Muscle of leg (tissue), 16 donors: ENCODE data around the gene FAM209A. TPM values are rescaled to one million over a fixed set of nuclear protein-coding genes. Genes with fewer than 3 reads are reported as not detected.
"Not testable (repeated sequence)": the region's sequence is repeated elsewhere in the genome, so short reads cannot be mapped to it uniquely, and the experiment has no call there.

Experiments
- DNase-seq: peaks from one replicate; pipeline ENCODE4 v3.0.0; 2013
- H3K27ac ChIP-seq: one replicate; pipeline ENCODE4 v1.5.1; 2013; ENCODE audit warnings: mild to moderate bottlenecking, low read length, control low read depth
- H3K27me3 ChIP-seq: one replicate; pipeline ENCODE4 v1.6.1; 2013; ENCODE audit warnings: low read length; ENCODE audit not compliant: control insufficient read depth, insufficient read depth
- H3K36me3 ChIP-seq: one replicate; pipeline ENCODE4 v1.6.1; 2013; ENCODE audit warnings: low read length; ENCODE audit not compliant: control insufficient read depth, insufficient read depth
- H3K4me1 ChIP-seq: one replicate; pipeline ENCODE4 v1.6.1; 2013; ENCODE audit warnings: low read length; ENCODE audit not compliant: control insufficient read depth, insufficient read depth
- H3K4me3 ChIP-seq: one replicate; pipeline ENCODE4 v1.5.1; 2013; ENCODE audit warnings: low read length, control low read depth
- H3K9me3 ChIP-seq: replicated peaks from 2 replicates; pipeline ENCODE4 v1.6.1; 2013; ENCODE audit warnings: low read depth, low read length; ENCODE audit not compliant: control insufficient read depth
- WGBS: methylation state at CpG from one replicate; pipeline ENCODE4 v1.1.5; 2013; ENCODE audit warnings: missing lambda C conversion rate; ENCODE audit not compliant: insufficient coverage; 5-methylcytosine and 5-hydroxymethylcytosine counted together
- long read RNA-seq, 11 donors: transcript quantifications; one replicate each; lab custom pipeline, GENCODE V29; 2026
- polyA plus RNA-seq, 8 donors: library from polyadenylated mRNA; unstranded; fragments of 120-200 nt; gene quantifications; one replicate each; pipeline versions ENCODE4 v1.2.1 to v1.2.3, GENCODE V29; 2013; ENCODE audit warnings: inconsistent platforms in 1 of 8, low replicate concordance in 1 of 8; ENCODE audit not compliant: insufficient read length in 8 of 8, insufficient read depth in 1 of 8
- total RNA-seq: library from RNA; stranded (reverse); fragments of 120-200 nt; gene quantifications from one replicate; pipeline ENCODE4 v1.2.4, GENCODE V29; 2013

The FAM209A gene
- total RNA-seq (0.22 TPM), polyA plus RNA-seq (under 1 TPM in 4 of 8 donors, not detected in 4; 0.17 to 0.35 (median 0.21) TPM)
- long read RNA-seq, donor 1, result 0 reads
- long read RNA-seq, donor 2, result 0 reads
- long read RNA-seq, donor 3, result 0 reads
- long read RNA-seq, donor 4, result 0 reads
- long read RNA-seq, donor 5, result 0 reads
- long read RNA-seq, donor 6, result 0 reads
- long read RNA-seq, donor 7, result 0 reads
- long read RNA-seq, donor 8, result 0 reads
- long read RNA-seq, donor 9, result 0 reads
- long read RNA-seq, donor 10, result 0 reads
- long read RNA-seq, donor 11, result 0 reads

- H3K27me3 ChIP-seq, H3K4me3 ChIP-seq, DNase-seq, H3K4me1 ChIP-seq, H3K27ac ChIP-seq: not testable (repeated sequence)
- WGBS, result 77% methylated on average over 3 of the region's 7 CpGs
- Histone ChIP-seq H3K36me3 (peaks cover 13% of the 10 kb centered on the region), H3K9me3 (peaks cover 15% of the 10 kb centered on the region)
Measured at GRCh38 chr20:56524444-56524843, at the start of gene FAM209A. FAM209A (plus strand) TSS chr20:56524744; CDS start chr20:56524809, 65 bp downstream.

GRCh38 chr20:56483970-56484369 is 40.6 kb upstream of the FAM209A start:
- DNase-seq, result no peak
- Histone ChIP-seq H3K27me3 (no peaks in the 10 kb centered on the region), H3K27ac (no peak overlapping the region), H3K4me3 (no peak overlapping the region), H3K36me3 (peaks cover 67% of the 10 kb centered on the region), H3K9me3 (no peaks in the 10 kb centered on the region), H3K4me1 (no peaks in the 10 kb centered on the region)
- 67% methylated on average over 2 of the region's 7 CpGs for WGBS

- peaks cover 64% of the 10 kb centered on the region for H3K36me3 ChIP-seq
- WGBS, result 81% methylated on average over 10 of the region's 11 CpGs
- no peak overlapping the region for H3K27ac ChIP-seq
- H3K27me3 ChIP-seq, result no peaks in the 10 kb centered on the region
- no peaks in the 10 kb centered on the region for H3K4me1 ChIP-seq
- H3K9me3 ChIP-seq, result no peaks in the 10 kb centered on the region
- DNase-seq, result no peak
- H3K4me3 ChIP-seq, result no peak overlapping the region
Measured at GRCh38 chr20:56487216-56487615, 37.3 kb upstream of the FAM209A start.

GRCh38 chr20:56488566-56488965 is 36.0 kb upstream of the FAM209A start:
- WGBS, result 83% methylated on average over 1 of the region's 5 CpGs
- H3K4me3 ChIP-seq, result no peak overlapping the region
- no peak for DNase-seq
- no peaks in the 10 kb centered on the region for H3K27me3 ChIP-seq
- no peaks in the 10 kb centered on the region for H3K9me3 ChIP-seq
- H3K4me1 ChIP-seq, result no peaks in the 10 kb centered on the region
- H3K27ac ChIP-seq, result no peak overlapping the region
- peaks cover 64% of the 10 kb centered on the region for H3K36me3 ChIP-seq

GRCh38 chr20:56501116-56501515 is 23.4 kb upstream of the FAM209A start:
- no peaks in the 10 kb centered on the region for H3K27me3 ChIP-seq
- no CpG with 5 or more reads among the region's 1 CpG for WGBS
- DNase-seq, result no peak
- H3K4me1 ChIP-seq, result no peaks in the 10 kb centered on the region
- H3K4me3 ChIP-seq, result no peak overlapping the region
- H3K9me3 ChIP-seq, result no peaks in the 10 kb centered on the region
- H3K27ac ChIP-seq, result no peak overlapping the region
- peaks cover 13% of the 10 kb centered on the region for H3K36me3 ChIP-seq

GRCh38 chr20:56503916-56504315 is 20.6 kb upstream of the FAM209A start:
- no peak overlapping the region for H3K27ac ChIP-seq
- no peaks in the 10 kb centered on the region for H3K27me3 ChIP-seq
- 80% methylated on average over 2 of the region's 8 CpGs for WGBS
- H3K9me3 ChIP-seq, result no peaks in the 10 kb centered on the region
- no peaks in the 10 kb centered on the region for H3K36me3 ChIP-seq
- no peaks in the 10 kb centered on the region for H3K4me1 ChIP-seq
- no peak overlapping the region for H3K4me3 ChIP-seq
- no peak for DNase-seq

GRCh38 chr20:56504373-56505005 is 20.1 kb upstream of the FAM209A start:
- H3K27me3 ChIP-seq, result no peaks in the 10 kb centered on the region
- no peaks in the 10 kb centered on the region for H3K4me1 ChIP-seq
- no peaks in the 10 kb centered on the region for H3K9me3 ChIP-seq
- DNase-seq, result no peak
- WGBS, result 98% methylated on average over 5 of the region's 9 CpGs
- no peaks in the 10 kb centered on the region for H3K36me3 ChIP-seq
- no peak overlapping the region for H3K27ac ChIP-seq
- H3K4me3 ChIP-seq, result no peak overlapping the region

- no peaks in the 10 kb centered on the region for H3K4me1 ChIP-seq
- H3K27me3 ChIP-seq, result no peaks in the 10 kb centered on the region
- H3K9me3 ChIP-seq, result no peaks in the 10 kb centered on the region
- H3K4me3 ChIP-seq, result no peak overlapping the region
- no peak for DNase-seq
- no CpG with 5 or more reads among the region's 3 CpGs for WGBS
- H3K27ac ChIP-seq, result no peak overlapping the region
- H3K36me3 ChIP-seq, result no peaks in the 10 kb centered on the region
Measured at GRCh38 chr20:56506103-56506502, 18.4 kb upstream of the FAM209A start.

GRCh38 chr20:56511926-56512325 is 12.6 kb upstream of the FAM209A start:
- peaks cover 22% of the 10 kb centered on the region for H3K36me3 ChIP-seq
- 98% methylated on average over 8 of the region's 10 CpGs for WGBS

GRCh38 chr20:56513161-56514150 is 11.1 kb upstream of the FAM209A start:
- peaks cover 37% of the 10 kb centered on the region for H3K36me3 ChIP-seq
- DNase-seq, result peak; percentile 16
- 63% methylated on average over 19 of the region's 22 CpGs for WGBS

More at GRCh38 chr20:56511926-56512325, 12.6 kb upstream of the FAM209A start:
- no peaks in the 10 kb centered on the region for H3K27me3 ChIP-seq
- no peak overlapping the region for H3K4me3 ChIP-seq
- peaks cover 32% of the 10 kb centered on the region for H3K4me1 ChIP-seq
- H3K27ac ChIP-seq, result no peak overlapping the region
- no peak for DNase-seq
- H3K9me3 ChIP-seq, result no peaks in the 10 kb centered on the region

More at GRCh38 chr20:56513161-56514150, 11.1 kb upstream of the FAM209A start:
- H3K27ac ChIP-seq, result peak overlapping the region; percentile 62
- H3K27me3 ChIP-seq, result no peaks in the 10 kb centered on the region
- H3K4me3 ChIP-seq, result no peak overlapping the region
- H3K9me3 ChIP-seq, result no peaks in the 10 kb centered on the region
- peaks cover 40% of the 10 kb centered on the region for H3K4me1 ChIP-seq
